HG03280 (cell line): ENCODE data around the gene LLGL2.

Experiments
- ATAC-seq: cut with Tn5 transposase; IDR thresholded peaks from one replicate; pipeline ENCODE4 v1.9.1; 2021; ENCODE audit warnings: mild to moderate bottlenecking, moderate library complexity; ENCODE audit not compliant: unreplicated experiment

Gene LLGL2

DNA sequence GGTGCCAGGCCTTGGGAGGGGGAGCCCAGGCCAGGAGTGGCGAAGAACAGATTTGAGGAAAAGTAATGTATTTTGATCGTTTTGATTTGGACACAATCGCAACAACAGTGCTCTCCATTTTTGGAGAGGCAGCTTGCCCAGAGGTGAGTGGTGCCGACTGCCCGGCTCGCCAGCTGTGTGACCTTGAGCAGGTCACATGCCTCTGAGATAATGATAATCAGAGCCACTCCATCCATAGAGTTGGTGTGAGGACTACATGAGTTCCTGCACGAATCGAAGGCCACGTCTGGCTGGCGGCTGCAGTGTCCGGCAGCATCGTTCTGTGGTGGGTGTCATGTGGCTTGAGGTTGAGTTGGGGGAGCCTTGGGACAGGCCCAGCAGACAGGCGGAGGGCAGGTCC lies 20.7 kb downstream of the LLGL2 start:
- no peak for ATAC-seq

DNA sequence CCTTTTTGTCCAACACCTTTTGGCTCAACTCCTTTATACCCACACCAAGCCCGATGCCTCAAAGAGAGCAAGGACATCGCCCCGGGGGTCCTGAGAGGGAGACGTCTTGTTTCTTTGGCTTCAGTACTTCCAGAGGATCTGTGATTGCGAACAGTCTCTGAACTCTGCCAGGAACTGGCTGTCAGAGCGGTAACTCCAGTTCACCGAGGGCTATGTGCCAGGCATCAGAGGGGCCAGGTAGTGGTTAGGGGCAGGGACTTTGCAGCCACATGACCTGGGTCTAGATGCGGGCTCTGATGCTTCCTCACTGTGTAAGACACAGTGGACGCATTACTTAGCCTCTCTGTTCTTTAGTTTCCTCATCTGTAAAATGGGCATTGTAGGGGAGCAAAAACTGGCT lies 21.6 kb downstream of the LLGL2 start:
- no peak for ATAC-seq

GRCh38 chr17:75548813-75549212 lies 23.3 kb downstream of the LLGL2 start:
- no peak for ATAC-seq

DNA sequence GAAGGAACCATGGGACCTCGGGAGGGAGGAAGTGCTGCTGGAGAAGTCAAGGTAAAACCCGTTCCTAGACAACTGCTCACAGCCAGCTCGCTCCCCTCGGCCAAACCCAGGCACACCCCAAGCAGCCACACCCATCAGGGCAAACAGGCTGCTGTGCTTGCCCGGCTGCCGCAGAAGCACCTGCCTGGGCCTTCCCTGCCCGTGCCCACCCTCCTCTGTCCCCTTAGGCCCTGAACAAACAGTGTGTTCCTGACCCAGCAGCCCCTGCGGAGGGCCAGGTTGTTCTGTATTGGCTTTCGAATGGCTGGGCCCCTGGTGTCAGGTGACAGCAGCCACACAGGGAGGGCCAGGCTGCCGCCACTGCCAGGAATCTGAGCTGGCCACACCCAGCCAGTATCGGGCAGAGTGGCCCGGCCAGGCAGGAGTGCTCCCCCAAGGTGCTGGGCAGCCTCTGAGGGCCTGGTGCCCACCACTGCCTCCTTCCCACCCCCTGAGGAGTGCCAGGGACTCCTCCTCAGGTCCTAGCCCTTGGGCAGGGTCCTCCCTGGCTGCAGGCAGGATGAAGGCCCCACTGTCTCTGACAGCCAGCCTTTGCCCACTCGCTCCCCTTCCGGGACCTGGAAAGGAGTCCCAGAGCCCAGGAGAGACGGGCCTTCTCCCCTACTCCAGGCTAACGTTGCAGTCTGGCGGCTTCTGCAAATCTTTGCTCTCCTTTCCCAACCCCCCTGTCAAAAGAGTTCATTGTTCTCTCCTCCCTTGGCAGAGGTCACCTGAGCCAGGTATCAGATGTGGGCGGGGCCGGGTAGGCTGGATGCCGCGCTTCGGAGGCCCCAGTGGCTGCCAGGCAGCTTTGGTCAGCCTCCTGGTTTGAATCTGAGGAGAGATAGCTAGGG lies 24.0 kb downstream of the LLGL2 start:
- ATAC-seq = no peak

DNA sequence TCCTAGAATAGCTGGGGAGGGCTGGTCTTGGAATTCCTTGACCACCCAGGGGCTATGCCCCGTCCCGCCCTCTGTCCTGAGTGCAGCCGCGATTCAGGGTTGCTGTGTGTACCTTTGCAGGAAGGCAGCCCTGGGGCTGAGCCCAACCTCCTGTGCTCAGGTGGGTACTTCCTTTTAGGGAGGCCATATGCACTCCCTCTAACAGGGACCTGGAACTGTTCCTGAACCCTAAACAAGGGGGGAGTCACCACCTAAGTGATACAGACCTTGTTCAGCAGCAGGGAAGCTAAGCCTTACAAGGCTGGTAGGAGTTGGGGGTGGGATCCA lies 24.6 kb downstream of the LLGL2 start:
- no peak for ATAC-seq

DNA sequence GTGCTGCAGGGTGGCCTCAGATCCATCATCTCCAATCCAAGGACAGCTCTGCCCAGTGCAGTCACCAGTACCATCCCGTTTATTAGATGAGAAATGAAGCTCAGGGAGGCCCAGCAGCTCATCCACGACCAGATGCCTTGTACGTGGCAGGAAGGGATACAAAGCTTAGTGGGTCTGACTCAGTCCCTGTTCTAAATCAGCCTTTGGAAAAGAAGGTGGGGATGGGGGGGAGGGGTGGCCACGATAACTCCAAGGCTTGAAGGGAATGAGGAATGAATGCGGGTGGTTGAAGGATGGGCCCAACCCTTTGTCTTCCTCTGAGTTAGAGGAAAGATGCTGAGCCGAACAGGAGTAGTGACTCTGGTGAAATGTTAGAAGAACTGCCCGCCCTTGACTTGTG lies 25.8 kb downstream of the LLGL2 start:
- no peak for ATAC-seq

- ATAC-seq = no peak
Measured at GRCh38 chr17:75552425-75553294, 27.2 kb downstream of the LLGL2 start.

DNA sequence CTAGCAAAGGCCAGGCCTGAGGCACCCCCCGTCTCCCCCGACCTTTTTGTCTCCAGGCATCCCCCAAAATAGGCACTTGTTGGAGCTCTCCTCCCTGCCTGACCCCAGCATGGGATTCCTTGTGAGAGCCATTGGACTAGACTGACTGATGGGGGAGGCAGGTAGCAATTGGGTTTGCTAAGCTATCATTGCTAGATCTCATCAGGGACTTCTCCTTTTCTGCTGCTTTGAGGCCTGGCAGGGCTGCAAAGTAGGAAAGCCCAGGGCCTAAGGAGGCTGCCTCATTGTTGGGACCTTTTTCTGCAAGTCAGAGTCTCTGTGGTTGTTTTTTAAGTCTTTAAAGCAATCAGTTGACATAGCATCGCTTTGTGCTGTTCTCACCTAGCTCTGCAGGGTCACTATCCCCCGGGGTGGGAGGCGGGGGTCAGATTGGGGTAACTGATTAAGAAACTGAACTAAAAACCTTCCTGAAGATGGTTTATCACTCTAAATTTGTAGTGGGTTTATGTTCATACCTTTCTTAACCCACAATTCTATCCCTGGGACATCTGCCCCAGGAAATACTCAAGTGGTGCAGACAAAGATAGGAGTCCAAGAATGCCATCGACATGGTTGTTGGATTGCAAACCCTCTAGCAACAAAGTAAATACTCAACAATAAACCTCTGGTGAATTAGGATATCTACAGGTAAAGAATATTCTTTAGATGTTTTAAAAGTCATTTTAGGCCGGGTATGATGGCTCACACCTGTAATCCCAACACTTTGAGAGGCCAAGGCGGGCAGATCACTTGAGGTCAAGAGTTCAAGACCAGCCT lies 28.0 kb downstream of the LLGL2 start:
- ATAC-seq = no peak

GRCh38 chr17:75555679-75556153 lies 30.2 kb downstream of the LLGL2 start:
- no peak for ATAC-seq

GRCh38 chr17:75557075-75557851 lies 31.8 kb downstream of the LLGL2 start:
- ATAC-seq = no peak

- no peak for ATAC-seq
Measured at GRCh38 chr17:75557852-75558665, 32.6 kb downstream of the LLGL2 start.

DNA sequence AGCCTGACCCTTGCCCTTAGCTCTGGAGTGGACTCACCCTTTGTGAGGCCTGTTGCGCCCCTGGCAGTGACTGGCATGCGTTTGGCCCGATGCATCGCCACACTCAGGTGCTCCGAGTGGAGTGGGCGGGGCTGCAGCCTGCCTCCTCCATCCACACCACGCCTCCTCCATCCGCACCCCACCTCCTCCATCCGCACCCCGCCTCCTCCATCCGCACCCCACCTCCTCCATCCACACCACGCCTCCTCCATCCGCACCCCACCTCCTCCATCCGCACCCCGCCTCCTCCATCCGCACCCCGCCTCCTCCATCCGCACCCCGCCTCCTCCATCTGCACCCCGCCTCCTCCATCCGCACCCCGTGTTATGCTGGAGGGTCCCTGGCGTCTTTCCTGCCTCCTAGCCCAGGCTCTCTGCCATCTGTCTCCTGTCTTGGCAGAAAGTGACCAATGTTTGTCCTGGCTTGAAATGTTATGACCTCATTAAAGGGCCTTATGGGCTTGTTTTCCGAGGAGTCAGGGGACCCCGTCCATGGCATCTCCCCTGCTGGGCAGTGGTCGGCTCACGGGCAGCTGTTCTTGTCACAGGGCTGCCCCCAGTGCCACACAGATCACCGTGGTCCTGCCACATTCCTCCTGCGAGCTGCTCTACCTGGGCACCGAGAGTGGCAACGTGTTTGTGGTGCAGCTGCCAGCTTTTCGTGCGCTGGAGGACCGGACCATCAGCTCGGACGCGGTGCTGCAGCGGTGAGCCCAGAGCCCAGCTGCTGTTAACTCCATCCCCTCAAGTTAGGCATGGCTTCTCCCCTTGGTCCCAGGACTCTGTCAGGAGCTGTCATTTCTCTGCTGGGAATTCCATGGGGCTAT lies 33.4 kb downstream of the LLGL2 start:
- no peak for ATAC-seq

DNA sequence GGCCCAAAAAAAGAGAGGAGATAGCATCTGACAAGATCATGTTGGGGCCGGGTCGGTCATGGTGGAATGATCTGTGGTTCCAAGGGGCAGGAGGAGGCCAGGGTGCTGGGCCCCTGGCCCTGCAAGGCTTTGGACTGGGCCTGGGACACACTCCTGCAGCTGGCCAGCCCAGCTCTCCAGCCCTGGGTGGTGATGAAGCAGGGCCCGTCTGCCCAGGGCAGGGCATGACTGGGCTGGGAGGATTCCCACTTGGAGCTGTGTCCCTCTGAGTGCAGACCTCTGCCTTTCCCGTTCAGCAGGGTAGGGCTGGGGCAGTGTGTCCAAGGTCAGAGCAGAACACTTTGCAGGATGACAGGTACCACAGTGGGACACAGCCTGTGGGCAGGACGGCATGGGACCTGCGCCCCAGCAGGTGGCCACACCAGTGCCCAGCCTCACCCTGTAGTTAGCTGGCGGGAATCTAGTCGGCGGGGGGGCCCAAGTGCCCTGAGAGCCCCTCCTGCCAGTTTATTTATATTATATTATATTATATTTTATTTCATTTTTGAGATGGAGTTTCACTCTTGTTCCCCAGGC lies 34.5 kb downstream of the LLGL2 start:
- no peak for ATAC-seq

- ATAC-seq = no peak
Measured at GRCh38 chr17:75561927-75562603, 36.6 kb downstream of the LLGL2 start.

DNA sequence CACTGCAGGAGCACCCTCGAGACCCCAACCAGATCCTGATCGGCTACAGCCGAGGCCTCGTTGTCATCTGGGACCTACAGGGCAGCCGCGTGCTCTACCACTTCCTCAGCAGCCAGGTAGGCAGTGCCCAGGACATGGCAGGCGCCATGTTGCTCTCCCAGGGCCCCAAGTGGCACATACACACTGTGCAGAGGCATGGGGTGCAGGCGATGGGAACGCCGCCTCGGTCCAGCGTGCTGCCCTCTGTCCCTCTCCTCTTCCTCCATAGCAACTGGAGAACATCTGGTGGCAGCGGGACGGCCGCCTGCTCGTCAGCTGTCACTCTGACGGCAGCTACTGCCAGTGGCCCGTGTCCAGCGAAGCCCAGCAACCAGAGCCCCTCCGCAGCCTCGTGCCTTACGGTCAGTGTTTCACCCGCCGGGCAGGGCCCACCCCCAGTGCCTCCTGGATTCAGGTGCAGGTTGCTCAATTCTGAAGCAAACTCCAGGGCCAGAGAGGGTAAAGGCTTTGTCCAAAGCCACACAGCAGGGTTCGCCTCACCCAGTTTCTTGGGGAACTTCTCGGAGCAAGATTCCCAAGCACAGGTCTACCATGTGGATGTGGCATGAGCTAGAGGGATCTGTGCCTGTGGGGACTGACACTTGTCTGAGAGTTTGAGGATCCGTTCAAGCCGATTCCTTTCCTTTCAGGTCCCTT lies 37.7 kb downstream of the LLGL2 start:
- ATAC-seq = no peak

- ATAC-seq = no peak
Measured at GRCh38 chr17:75564195-75564594, 38.7 kb downstream of the LLGL2 start.

- ATAC-seq = no peak
Measured at GRCh38 chr17:75565066-75565465, 39.6 kb downstream of the LLGL2 start.
